Adrenal gland (tissue), 5 donors: ENCODE measurements around the gene AUTS2.

Experiments used
- CTCF ChIP-seq, 6 experiments: fragments of 450-650 bp in 4 of 6; fragments of 200-600 bp in 2 of 6; sonication (generic) in 1 of 6; IDR thresholded peaks; 1 replicate in 5 of 6; 2 replicates in 1 of 6; pipeline versions ENCODE4 v1.5.1 to v1.8.0; 2016 to 2021; ENCODE audit warnings: antibody characterized with exemption in 6 of 6, mild to moderate bottlenecking in 2 of 6, moderate library complexity in 1 of 6
- POLR2A ChIP-seq, 2 donors: fragments of 450-650 bp; IDR thresholded peaks; one replicate each; pipeline ENCODE4 v1.6.1; 2017; ENCODE audit warnings: antibody characterized with exemption in 2 of 2, mild to moderate bottlenecking in 2 of 2, moderate library complexity in 1 of 2
- donor health status: DM: no; HTN: no; CAD: no.

GRCh38 chr7:70457482-70457881 lies 859.2 kb downstream of the AUTS2 start:
- no peak for TF ChIP-seq CTCF (IDR thresholded peaks at IDR 0.05)
- TF ChIP-seq POLR2A (IDR thresholded peaks at IDR 0.05) = no peak
